GM19467 (cell line): ENCODE data around the gene SPATA2L.

ENCODE experiments used
- ATAC-seq: cut with Tn5 transposase; IDR thresholded peaks from one replicate; pipeline ENCODE4 v1.9.1; 2021; ENCODE audit warnings: mild to moderate bottlenecking, moderate library complexity; ENCODE audit not compliant: unreplicated experiment

Gene SPATA2L

DNA sequence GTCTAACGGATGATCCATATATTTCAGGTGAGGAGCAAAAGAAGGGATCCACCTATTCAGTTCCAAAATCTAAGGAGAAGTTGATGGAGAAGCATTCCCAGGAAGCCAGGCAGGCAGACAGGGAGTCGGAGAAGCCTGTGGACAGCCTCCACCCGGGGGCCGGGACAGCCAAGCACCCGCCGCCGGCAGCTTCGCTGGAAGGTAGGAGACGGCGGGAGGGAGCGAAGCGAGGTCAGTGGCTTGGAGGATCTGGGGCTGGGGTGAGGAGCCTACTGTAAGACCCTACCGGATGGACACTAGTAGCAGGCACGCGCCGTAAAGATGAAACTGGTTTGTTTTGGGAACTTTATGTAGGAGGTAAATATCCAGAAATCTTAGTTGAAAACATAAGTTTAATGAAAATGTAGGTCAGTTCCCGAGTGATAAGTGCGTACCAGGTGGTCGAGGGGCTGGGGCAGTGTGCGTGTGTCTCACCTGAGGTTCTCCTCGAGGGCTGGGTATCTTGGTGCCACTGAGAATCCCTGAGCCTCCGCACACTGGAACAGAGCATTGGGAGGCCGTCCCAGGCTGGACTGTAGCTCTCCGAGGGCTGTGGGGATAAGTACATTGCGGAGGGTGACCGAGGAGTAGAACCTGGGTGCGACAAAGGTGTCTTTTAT lies 43.2 kb downstream of the SPATA2L start:
- ATAC-seq, result no peak

DNA sequence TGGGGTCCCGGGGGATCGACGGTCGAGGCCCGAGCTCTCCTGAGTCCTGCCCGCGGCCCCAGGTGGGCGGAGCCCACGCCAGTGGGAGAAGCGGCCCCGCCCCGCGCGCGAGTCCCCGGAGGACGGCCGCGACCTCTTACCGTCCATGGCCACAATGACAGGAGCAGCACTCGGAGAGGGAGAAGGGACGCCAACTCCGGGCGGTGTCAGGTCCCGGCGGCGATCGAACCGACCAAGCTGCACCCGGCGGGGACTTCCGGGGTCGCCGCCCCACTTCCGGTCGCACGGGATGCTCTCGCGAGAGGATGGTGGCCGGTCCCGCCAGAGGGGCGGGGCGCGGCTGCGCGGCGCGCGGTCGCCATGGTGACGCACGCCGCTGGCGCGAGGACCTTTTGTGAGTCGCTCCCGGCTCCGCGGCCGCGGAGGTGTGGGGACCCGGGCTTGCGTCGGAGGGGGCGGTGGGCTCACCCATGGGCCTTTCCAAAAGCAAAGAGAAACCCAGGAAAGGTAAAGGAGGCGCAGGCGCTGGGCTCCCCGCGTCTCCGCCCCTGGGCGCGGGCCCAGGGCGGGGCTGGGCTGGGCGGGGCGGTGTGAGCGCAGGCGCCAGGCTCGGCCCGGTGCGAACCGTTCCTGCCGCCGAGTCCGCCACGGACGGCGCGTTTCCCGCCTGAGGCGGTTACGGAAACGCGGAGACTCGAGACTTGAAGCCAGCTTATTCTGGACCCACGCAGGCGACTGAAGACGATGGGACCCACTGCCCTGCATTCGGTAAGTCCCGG lies 43.9 kb downstream of the SPATA2L start, which contains the start of the genes CHMP1A and SPATA33:
CHMP1A (minus strand) TSS at position 267 of the 779 bp plus-strand sequence; CDS start at position 147, 120 bp downstream.
SPATA33 (plus strand) TSS at position 395 of the 779 bp plus-strand sequence; CDS start at position 471, 76 bp downstream.
- peak; percentile 92 for ATAC-seq

DNA sequence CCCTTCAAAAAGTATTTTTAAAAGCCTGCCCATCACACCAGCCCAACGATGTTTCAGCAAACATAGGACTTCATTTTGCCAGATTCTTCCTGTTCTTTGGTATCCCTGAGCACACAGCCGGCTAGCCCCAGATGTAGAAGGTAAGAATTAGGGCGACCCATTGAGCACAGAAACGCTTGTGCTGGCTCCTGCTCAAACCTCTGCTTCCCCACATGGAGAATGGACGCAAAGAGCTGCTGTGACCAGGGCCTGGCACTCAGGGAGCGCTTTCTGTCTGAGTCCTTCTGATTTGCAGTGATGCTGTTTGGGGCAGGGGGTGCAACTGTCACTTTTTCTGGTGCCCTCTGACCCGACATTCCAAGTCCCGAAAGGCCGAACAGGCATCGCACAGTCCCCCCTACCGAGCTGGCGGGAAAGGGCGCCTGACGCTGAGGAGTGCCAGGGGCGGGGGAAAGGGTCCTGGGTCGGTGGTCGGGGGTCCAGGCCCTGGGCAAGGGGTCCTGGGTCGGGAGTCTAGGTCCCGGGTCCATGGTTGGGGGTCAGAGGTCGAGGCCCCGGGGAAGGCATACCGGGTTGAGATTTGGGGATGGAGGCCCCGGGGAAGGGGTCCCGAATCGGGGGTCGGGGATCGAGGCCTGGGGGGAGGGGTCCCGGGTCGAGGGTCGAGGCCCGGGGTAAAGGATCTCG lies 44.9 kb downstream of the SPATA2L start:
- ATAC-seq, result no peak

DNA sequence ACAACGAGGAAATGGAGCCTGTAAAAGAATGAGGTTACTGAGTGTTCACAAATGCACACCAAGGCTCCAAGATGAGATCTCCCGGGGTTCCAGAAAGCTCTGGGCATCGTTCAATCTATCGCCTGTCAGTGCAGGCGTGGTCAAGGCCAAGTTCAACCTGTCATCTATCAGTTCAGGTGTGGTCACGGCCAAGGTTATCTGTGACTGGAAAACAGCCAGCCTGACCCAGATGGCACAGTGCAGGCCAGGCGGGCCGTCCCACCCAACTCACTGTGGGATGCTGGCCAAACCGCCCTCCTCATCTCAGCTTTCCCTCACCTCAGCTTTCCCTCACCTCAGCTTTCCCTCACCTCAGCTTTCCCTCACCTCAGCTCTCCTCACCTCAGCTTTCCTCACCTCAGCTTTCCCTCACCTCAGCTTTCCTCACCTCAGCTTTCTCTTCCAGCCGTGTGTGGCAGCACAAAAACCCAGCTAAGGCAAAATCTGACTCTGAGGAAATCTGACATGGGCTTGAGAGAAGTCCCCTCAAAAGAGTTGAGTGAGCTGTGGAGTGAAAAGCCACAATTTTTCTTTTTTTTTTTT lies 46.4 kb downstream of the SPATA2L start:
- ATAC-seq, result no peak

DNA sequence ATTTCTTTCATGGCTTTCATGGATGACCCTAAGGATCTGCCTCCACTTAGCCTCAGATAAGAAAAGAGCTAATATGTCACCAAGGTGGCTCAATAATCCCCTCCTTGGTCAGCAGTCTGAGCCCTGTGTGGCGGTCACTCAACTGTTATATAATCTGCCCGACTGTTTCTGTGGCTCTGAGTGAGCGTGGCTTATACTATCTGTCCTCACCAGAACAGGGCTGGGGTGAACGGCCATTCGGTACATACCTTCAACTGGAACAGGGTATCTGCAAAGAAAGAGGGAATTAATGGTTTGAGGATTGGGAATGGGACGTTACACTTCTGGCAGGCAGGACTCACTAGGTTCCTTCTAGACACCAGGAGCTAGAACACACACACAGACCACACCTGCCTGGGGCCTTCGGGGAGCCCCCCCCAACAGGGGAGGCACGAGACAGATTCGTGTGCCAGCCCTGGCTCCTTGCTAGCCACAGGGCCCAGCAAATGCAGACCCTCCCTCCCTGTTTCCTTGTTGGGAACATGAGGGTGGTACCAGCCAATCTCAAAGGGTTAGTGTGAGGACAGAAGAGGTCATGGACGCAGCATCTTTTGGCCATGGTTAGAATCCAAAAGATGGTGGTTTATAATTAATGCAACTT lies 47.7 kb downstream of the SPATA2L start:
- ATAC-seq, result no peak

DNA sequence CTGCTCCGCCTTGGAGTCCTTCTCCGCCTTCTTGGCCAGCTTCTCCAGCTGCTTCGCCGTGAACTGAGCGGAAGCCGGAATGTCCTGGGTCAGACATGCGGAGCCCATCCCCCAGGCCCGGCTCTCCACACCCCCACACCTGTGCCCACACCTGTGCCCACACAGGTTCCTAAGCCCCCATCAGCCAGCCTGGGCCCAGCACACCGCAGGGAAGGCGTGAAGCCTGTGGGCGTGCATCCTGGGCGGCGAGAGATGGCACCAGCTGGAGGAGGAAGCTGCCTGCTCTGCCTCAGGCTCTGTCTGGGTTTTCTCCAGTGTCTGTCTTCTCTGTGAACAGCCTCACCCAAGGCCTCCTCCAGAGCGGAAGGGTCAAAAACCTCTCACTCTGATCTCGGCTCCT lies 49.9 kb downstream of the SPATA2L start:
- ATAC-seq, result no peak

DNA sequence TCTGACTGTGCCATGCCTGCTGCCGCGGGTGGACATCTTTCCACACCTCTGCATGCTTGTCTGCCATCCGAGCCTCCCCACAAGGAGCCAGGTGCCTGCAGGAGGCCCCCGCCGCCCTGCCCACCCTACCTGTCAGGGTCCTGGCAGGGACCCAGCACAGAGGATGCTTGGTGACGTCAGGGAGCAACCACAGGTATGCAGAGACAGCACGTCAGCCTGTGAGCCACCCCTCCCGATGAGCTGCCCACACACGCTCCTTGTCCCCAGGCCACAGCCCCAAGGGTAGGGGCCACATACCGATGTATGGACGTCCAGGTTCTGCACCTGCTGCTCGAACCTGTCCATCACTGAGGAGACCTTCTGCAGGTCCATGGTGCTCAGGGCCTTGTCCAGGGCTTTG lies 54.6 kb downstream of the SPATA2L start:
- no peak for ATAC-seq
